Kidney (tissue), 22 donors: Measurements from ENCODE around the gene SNAPC4. TPM values are rescaled to one million over a fixed set of nuclear protein-coding genes. Genes with fewer than 3 reads are reported as not detected.
A peak's percentile ranks its signal among the peaks of the same experiment; 100 is the strongest.

Experiments used
- DNase-seq, 5 donors: peaks; one replicate each; pipeline ENCODE4 v3.0.0-alpha.2; 2013 to 2020
- FAIRE-seq: peaks from 2 replicates; lab custom pipeline; 2012; peaks lifted over from hg19 to GRCh38; lab: Jason Lieb, UNC
- H3K27ac ChIP-seq, 2 donors: one replicate each; pipeline ENCODE4 v1.7.0; 2013; ENCODE audit warnings: low read depth in 2 of 2, low read length in 2 of 2, inconsistent platforms in 1 of 2
- H3K27me3 ChIP-seq: one replicate; pipeline ENCODE4 v1.7.1; 2013; ENCODE audit warnings: low read length, inconsistent platforms; ENCODE audit not compliant: control insufficient read depth, insufficient read depth
- H3K36me3 ChIP-seq, 3 donors: one replicate each; pipeline versions ENCODE4 v1.7.0 to v1.7.1; 2013; ENCODE audit warnings: low read length in 3 of 3, control low read depth in 1 of 3, inconsistent platforms in 1 of 3; ENCODE audit not compliant: insufficient read depth in 3 of 3, control insufficient read depth in 2 of 3
- H3K4me1 ChIP-seq, 3 donors: one replicate each; pipeline versions ENCODE4 v1.7.0 to v1.7.1; 2013; ENCODE audit warnings: low read length in 3 of 3, inconsistent platforms in 1 of 3, low read depth in 1 of 3; ENCODE audit not compliant: control insufficient read depth in 2 of 3, insufficient read depth in 2 of 3
- H3K4me3 ChIP-seq, 3 donors: one replicate each; pipeline versions ENCODE4 v1.7.0 to v1.8.1; 2013; ENCODE audit warnings: low read length in 3 of 3, control low read depth in 1 of 3, inconsistent platforms in 1 of 3
- H3K9ac ChIP-seq, 3 donors: one replicate each; pipeline versions ENCODE4 v1.7.0 to v1.7.1; 2013; ENCODE audit warnings: low read length in 3 of 3, control low read depth in 1 of 3, inconsistent platforms in 1 of 3
- H3K9me3 ChIP-seq, 3 donors: one replicate each; pipeline versions ENCODE4 v1.7.0 to v1.7.1; 2013; ENCODE audit warnings: low read length in 3 of 3, control low read depth in 1 of 3, inconsistent platforms in 1 of 3; ENCODE audit not compliant: control insufficient read depth in 2 of 3, insufficient read depth in 1 of 3
- intact Hi-C: fragments of 100-400 bp; cut with DNase I; formaldehyde crosslinking; loops from one replicate; pipeline ENCODE4 v1.11.1; 2022
- long read RNA-seq, 10 donors: library from polyadenylated mRNA in 1 of 10; unstranded in 1 of 10; transcript quantifications; one replicate each; pipeline ENCODE4 v2.0.0 and lab custom pipeline, GENCODE V29; 2021 to 2026
- polyA plus RNA-seq: library from polyadenylated mRNA; stranded (reverse); fragments of 350-450 nt; fragmentation: Illumina TruSeq; extraction: RNeasy Lipid Tissue Mini Kit (QIAGEN cat#74804); gene quantifications from one replicate; pipeline ENCODE4 v1.2.3, GENCODE V29; 2014; ENCODE audit warnings: low read depth, low replicate concordance; ENCODE audit not compliant: insufficient read depth
- total RNA-seq: library from RNA; stranded (reverse); fragmentation: NEBNext Ultra II Directional; extraction: Animal tissue kit (Norgen Biotek cat#: 25700); gene quantifications from one replicate; pipeline ENCODE4 v1.2.1, GENCODE V29; 2021
- TF ChIP-seq, protein P1 (sequence below): IDR thresholded peaks from 3 replicates; pipeline ENCODE4 v1.5.1; 2012; ENCODE audit warnings: mild to moderate bottlenecking, moderate library complexity, borderline replicate concordance; ENCODE audit not compliant: insufficient read depth; ENCODE audit errors: extremely low read depth
- donor health status: control.
- donor health status: control.
- donor health status: control.
- donor health status: control.
- donor health status: control.
- donor health status: DM: yes; HTN: yes; CAD: no.
- donor health status: Normal renal cell carcinoma (clear cell type).

Gene SNAPC4, protein sequence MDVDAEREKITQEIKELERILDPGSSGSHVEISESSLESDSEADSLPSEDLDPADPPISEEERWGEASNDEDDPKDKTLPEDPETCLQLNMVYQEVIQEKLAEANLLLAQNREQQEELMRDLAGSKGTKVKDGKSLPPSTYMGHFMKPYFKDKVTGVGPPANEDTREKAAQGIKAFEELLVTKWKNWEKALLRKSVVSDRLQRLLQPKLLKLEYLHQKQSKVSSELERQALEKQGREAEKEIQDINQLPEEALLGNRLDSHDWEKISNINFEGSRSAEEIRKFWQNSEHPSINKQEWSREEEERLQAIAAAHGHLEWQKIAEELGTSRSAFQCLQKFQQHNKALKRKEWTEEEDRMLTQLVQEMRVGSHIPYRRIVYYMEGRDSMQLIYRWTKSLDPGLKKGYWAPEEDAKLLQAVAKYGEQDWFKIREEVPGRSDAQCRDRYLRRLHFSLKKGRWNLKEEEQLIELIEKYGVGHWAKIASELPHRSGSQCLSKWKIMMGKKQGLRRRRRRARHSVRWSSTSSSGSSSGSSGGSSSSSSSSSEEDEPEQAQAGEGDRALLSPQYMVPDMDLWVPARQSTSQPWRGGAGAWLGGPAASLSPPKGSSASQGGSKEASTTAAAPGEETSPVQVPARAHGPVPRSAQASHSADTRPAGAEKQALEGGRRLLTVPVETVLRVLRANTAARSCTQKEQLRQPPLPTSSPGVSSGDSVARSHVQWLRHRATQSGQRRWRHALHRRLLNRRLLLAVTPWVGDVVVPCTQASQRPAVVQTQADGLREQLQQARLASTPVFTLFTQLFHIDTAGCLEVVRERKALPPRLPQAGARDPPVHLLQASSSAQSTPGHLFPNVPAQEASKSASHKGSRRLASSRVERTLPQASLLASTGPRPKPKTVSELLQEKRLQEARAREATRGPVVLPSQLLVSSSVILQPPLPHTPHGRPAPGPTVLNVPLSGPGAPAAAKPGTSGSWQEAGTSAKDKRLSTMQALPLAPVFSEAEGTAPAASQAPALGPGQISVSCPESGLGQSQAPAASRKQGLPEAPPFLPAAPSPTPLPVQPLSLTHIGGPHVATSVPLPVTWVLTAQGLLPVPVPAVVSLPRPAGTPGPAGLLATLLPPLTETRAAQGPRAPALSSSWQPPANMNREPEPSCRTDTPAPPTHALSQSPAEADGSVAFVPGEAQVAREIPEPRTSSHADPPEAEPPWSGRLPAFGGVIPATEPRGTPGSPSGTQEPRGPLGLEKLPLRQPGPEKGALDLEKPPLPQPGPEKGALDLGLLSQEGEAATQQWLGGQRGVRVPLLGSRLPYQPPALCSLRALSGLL (N-terminal part only)
- 11.0 TPM for total RNA-seq
- polyA plus RNA-seq: 3.2 TPM
- long read RNA-seq, donor 1: 0 reads
- long read RNA-seq, donor 2: 0 reads
- long read RNA-seq, donor 3, partial matches to known transcripts: 43 of 59 reads
- long read RNA-seq, donor 3, other reads (novel, unspliced or antisense): 16 of 59 reads
- long read RNA-seq, donor 4: 0 reads
- long read RNA-seq, donor 5: 0 reads
- long read RNA-seq, donor 6: 0 reads
- long read RNA-seq, donor 7, partial matches to known transcripts: 13 of 23 reads
- long read RNA-seq, donor 7, other reads (novel, unspliced or antisense): 10 of 23 reads
- long read RNA-seq, donor 8, partial matches to known transcripts: 5 of 5 reads
- long read RNA-seq, donor 8, other reads (novel, unspliced or antisense): 0 of 5 reads
- long read RNA-seq, donor 9: 0 reads
- long read RNA-seq, donor 10, partial matches to known transcripts: 5 of 5 reads
- long read RNA-seq, donor 10, other reads (novel, unspliced or antisense): 0 of 5 reads

DNA sequence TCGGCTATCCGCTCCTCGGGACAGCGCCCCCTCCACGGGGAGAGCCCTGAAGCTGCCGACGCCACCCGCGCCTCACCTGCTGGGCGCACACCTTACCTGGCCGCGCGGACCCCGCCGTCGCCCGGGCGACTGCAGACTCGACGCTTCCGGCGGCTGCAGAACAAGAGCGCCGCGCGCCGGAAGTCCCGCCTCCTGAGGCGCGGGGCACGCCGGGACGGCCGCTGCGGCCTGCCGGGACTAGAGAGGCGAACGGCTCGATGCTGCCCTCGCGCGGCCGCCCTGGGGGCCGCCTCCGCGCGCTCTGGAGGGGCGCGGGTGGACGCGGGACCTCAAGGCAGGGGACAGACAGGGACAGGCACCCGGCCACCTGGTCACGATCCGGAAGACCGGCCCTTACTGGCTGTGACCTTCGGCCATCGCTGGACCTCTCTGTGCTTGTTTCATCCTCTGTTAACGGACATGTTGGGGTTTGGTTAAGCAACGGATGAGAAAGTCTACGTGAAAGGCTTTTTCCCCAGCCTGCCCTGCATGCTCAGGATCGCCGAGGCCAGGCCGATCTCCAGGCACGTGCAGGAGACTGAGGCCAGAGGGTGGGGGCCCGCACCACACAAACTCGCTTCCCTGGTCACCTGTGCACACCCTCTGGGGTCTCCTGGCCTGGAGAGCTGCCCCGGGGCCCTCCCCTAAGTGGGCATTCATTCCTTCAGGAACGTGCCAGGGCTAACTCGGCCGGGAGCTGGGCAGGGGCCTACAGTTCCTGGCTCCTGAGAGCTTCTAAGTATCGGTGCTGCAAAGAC lies at the start of gene SNAPC4:
Gene SNAPC4, minus strand, starts transcription at position 133 of the 797 bp plus-strand sequence. CDS start 1,742 bp downstream, outside the sequence.
- H3K27ac ChIP-seq: peak within 1 kb of the TSS in 1 of 2 donors; percentile 43

DNA sequence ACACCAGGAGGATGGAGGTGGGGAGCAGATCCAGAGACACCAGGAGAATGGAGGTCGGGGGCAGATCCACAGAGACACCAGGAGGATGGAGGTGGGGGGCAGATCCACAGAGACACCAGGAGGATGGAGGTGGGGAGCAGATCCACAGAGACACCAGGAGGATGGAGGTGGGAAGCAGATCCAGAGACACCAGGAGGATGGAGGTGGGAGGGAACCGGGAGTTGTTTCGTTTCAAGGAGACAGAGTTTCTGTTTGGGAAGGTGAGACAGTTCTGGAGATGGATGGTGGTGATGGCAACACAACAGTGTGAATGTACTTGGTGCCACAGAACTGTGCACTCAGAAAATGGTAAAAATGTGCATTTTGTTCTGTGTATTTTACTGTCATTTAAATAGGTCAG lies 48.7 kb upstream of the SNAPC4 start:
- Histone ChIP-seq H3K9me3 (no peaks in the 10 kb centered on the region), H3K27me3 (no peaks in the 10 kb centered on the region), H3K4me1 (no peaks in the 10 kb centered on the region), H3K36me3 (peaks cover 5 to 65% (median 33%) of the 10 kb centered on the region in 3 donors), H3K9ac (no peak overlapping the region), H3K27ac (no peak overlapping the region), H3K4me3 (no peak overlapping the region)
- no peak for DNase-seq
- TF ChIP-seq, protein P1, sequence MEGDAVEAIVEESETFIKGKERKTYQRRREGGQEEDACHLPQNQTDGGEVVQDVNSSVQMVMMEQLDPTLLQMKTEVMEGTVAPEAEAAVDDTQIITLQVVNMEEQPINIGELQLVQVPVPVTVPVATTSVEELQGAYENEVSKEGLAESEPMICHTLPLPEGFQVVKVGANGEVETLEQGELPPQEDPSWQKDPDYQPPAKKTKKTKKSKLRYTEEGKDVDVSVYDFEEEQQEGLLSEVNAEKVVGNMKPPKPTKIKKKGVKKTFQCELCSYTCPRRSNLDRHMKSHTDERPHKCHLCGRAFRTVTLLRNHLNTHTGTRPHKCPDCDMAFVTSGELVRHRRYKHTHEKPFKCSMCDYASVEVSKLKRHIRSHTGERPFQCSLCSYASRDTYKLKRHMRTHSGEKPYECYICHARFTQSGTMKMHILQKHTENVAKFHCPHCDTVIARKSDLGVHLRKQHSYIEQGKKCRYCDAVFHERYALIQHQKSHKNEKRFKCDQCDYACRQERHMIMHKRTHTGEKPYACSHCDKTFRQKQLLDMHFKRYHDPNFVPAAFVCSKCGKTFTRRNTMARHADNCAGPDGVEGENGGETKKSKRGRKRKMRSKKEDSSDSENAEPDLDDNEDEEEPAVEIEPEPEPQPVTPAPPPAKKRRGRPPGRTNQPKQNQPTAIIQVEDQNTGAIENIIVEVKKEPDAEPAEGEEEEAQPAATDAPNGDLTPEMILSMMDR: no peak
- intact Hi-C loops: no loop called here
- no peak for FAIRE-seq

More for the DNA sequence above, at the start of gene SNAPC4:
- Histone ChIP-seq H3K4me3 (peak within 1 kb of the TSS; percentile 55 to 84 (median 64)), H3K9ac (peak within 1 kb of the TSS; percentile 44 to 69 (median 52)), H3K36me3 (peaks cover 0 to 20% (median 11%) of the 10 kb centered on the region in 3 donors), H3K4me1 (peaks cover 0 to 14% (median 4%) of the 10 kb centered on the region in 3 donors), H3K9me3 (no peaks in the 10 kb centered on the region), H3K27me3 (no peaks in the 10 kb centered on the region)
- DNase-seq (peak; percentile 89 to 96 (median 94)), FAIRE-seq (no peak)
- TF ChIP-seq, protein P1: peak; percentile 95
- intact Hi-C loops: no loop called here
